ENCODE results near the gene ATG9B.

ATG9B gene

DNA sequence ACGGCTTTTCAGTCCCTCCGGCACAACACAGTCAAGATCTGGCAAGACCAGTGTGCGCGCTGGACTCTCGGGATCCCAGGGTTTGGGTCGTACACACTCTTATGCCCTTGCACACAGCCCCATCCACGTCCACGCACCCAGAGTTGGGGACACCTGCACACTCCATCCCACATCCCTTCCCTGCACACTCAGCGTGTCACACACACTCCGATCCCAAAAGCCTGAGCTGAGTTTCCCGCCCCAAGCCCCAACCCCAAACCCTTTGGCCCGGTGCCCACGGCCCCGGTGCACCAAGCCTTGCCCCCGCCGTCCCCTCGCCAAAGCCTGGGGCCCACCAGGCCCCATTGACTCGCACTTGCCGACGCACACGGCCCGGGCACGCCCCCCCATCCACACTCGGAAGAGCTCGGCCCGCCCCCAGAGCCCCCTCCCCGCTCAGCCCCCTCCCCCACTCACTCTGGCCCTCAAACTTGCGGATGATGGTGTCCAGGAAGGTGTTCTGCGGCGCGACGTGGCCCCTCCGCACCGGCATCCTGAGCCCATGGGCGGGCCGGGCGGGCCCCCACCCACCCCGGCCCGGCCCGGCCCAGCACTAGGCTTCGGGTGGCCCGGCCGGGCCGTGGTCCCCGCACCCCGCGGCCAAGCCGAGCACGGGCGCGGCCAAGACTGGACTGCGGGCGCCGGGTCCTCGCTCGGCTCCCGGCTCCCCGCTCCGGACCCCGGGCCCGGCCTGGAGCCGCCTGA lies 46.7 kb downstream of the ATG9B start:
- DNase-seq = no peak

DNA sequence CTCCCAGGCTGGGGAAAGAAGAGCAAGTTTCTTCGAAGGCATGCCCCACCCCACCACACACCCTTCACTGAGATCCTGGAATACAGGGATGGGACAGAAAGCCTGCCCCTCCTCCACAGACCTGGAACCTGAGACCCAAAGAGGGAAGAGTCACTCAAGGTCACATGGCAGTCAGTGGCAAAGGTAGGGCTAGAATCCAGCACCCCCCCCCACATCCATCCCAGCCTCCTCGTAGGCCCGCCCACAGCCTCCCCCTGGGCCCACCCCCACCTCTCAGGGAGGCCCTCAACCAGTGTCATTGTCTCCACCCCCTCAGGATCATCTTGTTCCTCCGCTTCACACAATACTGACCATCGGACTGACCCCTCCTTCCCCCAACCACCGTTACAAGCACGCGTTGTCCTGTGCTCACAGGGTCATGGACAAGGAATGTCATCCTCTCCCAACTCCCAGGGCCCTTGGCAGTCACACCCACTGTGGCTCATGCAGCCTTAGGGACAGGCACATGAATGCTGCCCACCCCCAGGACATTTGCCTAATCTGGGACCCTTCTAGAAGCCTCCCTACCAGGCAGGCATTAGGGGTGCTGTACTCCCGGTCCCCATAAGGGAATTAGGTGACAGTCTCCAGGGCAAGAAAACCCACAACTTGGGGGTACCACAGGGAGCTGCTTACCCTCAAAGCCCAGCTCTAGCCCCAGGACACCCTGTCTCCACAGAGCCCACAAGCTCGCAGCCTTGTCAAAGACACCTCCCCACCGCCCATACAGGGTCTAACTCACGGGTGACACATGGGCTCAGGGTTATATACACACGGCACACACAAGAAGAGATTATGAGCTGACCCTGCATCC lies 47.5 kb downstream of the ATG9B start:
- no peak for DNase-seq

DNA sequence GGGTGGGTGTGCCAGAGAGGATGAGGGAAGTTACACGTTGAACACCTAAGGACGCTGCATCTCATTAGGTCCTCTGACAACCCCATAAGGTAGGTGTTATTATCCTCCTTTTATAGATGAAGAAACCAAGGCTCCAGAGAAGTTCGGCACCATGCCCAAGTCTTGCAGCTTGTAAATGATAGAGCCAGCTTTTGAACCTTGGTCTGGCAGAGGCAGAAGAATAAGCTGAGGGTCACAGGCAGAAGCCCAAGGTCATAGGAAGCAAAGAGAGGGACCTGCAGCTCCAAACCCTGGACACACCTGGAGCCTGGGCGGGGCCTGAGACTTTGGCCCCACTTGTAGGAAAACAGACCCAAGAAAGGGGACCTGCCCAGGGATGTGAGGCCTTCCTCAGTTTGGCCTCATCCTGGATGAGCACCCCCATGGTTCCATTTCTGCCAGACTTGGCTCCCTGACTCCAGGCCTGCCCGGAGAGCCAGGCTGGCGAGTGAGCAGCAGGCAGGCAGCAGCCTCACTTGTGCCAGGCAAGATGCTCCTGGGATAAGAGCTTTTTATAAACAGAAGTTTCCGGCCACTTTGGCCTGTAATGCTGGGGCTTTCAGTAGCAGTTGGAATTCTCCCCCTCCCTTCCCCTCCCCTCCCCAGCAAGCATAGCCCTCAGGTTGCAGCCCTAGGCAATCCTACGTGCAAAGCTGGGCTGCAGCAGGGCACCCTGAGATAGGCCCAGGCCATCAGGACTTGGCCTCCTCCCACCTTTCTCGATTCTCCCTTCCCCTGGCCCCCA lies 48.6 kb downstream of the ATG9B start:
- no peak for DNase-seq

DNA sequence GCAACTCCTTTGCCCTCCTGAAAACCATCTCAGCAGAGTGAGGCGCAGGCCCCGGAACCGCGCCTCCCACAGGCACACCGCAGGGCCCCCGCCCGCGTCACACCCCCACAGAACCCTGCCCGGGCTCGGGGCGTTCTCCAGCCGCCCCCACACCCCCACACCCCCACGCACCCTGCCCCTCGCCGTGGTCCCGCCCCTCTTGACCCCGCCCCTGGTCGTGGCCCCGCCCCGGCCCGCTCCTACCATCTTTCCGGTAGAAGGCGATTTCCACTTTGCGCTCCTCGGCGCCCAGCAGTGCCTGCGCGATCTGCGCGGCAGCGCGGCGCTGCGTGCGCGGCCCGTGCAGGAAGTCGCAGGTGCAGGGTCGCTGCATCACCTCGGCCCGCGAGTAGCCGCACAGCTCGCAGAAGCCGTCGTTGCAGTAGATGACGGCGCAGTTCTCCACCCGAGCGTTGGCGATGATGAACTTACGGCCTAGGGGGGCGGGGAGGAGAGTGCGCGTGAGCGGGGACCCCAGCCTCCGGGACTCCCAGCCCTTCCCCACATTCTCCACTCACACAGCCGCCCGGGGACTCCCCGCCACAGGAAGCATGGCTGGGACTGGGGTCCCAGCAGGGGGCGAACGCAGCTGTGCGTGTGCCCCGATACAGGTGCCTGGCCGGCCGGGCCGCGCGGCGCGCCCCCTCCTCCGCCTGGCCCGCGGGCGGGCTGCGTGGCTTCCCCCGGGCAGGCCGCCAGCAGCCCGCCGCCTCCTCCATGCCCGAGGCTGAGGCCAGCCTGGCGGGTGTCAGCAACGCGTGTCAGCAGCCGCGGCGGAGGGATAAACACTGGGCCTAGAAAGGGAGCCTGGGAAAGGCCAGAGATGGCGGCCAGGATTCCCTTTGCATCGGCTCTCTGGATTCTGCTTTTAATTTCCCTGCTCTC lies 49.6 kb downstream of the ATG9B start:
- DNase-seq = peak; percentile 80 to 81

DNA sequence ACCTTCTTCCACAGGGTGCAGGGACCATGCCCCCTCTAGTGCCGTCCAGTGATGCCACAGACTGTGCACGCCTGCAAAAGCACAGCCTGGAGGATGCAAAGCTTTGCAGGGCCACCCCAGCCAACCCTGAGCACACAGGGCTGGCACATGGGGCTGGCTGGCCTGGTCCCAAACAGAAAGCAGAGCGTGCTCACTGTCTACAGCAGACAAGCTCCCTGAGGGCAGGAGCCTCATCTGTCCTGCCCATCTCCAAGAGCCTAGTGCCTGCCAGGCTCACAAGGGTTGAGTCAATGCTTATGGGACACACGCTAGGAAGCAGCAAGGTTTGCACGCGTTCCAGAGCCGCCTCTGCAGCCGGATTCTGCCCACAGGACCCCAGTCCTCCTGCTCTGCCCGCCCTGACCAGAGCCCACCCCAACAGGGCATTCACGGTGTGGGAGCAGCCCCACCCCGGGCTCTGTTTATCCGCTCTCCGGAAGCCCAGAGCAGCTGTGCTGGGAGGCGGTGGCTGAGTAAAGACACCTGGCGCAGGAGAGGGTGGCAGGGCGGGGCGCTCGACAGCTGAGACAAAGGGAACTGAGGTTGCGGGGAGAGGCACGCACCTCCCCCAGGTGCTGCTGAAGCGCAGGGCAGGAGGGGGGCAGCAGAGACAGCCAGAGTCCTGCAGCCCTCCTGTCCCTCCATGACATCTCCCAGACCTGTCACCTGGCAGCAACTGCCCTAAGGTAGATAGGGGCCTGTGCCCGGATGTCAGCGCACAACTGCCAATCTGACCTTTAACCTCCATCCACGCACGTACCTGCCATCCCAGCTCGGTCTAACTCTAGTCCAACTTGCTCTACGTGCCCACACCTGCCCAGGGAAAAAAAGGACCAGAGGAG lies 50.5 kb downstream of the ATG9B start:
- no peak for DNase-seq

DNA sequence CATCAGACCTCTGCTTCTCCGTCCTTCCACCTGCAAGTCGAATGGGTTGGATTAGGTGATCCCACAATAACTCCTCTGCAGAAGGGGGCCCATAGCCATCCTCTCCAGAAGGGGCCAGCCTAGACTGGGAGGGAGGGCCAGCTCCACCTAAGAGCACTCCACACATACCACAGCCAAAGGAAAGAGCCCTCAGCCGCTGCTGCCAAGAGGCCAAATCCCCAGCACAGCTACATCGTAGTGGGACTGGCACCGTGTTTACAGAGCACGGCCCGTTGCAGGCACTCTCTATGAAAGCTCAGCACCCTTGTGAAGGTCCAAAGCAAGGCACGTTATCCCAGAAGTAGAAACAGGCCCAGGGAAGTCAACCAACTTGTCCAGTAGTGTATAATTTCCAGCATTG lies 51.6 kb downstream of the ATG9B start:
- DNase-seq = no peak

DNA sequence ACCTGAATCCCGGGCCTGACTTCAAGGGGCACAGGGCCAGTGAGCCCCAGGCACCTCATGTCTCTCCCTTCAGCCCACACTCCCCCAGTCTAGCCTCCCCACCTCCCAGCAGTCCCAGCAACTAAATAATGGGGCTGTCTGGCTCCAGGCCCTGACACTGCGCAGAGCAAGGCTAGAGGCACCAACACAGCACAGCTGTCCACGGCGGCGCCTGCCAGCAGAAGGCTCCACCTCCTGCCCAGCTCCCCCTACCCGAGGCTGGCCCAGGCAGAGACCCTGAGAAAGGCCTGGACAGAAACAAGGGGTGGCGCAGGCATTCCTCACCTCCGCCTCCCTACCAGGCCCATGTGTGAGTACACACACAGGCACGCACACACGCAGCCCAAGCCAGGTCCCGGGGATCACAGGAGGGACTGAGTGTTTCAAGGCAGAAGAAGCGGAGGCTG lies 52.2 kb downstream of the ATG9B start:
- no peak for DNase-seq

DNA sequence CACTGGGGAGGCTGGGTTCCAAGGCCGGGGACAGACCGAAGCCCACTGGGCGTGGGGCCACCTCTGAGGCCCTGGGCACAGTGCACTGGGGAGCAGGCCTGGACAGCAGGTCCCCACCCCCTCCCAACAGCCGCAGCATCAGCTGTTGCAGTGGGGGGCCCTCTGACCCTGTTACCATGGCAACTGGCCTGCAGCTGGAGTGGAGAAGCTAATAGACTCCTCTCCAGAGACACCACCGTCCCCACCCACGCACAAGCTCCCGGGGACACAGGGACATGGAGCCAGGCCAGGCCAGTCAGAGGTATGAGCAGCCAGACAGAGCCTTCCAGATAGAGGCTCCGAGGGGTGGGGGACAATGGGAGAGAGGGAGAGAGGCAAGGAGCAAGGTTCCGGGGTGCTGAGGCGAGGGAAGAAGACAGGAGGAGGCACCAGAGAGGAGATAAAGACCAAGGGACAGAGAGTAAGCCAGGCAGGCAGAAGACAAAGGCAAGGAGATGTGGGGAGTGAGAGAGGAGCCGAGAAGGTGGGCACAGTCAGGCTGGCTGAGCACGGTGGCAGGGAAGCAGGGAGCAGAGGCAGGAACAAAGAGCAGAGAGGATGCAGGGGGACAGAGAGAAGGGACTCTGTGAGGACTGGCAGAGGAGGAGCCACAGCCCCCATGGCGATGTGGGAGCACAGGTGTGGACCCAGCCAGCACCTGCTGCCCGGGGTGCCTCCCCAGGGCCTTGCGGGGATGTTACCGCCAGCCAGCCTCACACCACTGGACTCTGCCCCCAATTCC lies 52.9 kb downstream of the ATG9B start:
- no peak for DNase-seq

DNA sequence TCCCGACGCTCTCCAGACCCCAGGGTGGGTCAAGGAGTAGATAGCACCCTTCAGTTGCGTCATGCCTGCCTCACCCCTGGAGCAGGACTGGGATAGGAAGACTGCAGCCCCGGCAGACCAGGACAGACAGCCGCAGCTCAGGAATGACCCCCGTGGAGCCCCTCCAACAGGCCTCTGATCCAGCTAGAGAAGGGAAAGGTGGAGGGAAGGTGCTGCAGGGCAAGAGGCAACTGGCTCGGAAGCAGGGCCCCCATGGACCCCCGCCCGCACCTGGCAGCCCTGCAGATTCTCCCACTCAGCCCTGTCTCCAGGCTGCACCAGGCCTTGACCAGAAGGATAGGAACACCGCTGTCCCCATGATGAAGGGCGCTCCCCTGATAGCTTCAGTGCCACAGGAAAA lies 53.9 kb downstream of the ATG9B start:
- no peak for DNase-seq

DNA sequence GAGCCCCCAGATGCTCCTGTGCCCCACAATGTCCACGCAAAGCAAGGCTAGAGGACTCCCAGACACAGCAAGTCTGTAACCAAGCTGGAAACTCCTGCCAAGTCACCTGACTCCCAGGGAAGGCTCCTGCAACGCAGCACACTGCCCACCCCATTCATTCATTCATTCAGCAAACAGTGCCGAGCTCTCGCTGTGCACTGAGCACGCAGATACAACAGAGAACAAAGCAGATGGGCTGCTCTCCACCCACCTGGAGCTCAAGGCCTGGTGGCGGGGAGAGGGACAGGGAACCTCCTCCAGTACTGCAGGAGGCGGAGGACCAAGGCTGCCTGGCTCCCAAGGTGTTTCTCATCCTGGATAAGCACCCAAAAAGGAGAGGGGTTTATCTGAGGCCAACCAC lies 54.8 kb downstream of the ATG9B start:
- DNase-seq = no peak

DNA sequence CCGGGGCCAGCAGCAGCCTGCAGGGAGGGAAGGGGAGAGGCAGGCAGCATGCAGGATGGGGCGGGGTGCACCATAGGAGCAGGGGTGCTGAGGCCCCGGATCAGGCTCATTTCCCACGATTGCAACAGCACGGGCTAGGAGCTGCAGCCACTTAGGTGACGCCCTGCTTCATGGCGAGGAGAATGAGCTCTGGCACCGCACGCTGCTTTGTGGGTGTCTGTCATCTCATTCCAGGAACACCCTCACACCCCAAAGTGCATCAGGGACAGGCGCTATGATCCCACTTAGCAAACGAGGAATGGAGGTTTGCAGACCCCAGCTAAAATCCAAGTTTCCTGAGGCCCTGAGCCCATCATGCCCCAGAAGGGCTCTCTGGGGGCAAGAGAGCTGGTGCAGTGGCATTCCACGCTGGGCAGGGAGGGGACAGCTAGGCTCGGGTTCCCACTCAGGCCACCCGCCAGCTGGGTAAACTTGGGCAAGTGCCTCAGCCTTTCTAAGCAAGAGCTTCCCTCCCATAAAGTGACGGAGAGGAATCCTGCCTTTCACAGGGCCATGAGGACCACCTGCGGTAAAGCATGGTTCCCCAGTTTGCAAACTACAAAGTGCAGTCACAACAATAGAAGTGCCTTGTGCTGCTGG lies 55.4 kb downstream of the ATG9B start:
- DNase-seq = no peak

DNA sequence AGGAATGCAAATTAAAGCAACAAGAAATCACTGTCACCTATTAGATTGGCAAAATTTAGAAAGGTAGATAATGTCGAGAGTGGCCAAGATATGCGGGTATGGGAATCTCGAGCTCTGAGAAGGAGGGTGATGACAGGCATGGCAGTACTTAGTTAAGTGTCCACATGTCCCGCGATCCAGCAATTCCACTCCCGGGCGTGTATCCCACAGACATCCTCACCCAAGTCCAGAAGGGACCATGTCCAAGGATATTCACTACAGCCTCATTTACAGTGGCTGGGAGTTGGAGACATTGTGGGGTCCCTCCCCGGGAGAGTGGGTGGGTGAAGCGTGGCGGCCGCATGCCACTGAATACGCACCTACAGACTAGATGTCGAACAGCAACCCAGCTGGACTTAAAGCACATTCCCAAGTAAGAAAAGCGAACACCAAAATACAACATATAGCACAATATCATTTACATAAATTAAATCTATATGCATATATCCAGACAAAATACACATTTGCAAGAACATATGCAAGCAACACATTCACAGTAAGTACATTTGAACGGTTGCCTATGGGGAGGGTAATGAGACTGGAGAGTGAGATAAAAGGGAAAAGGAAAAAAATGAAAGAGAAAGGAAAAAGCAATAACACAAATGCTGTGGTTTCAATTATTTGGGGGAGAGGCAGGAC lies 56.1 kb downstream of the ATG9B start:
- no peak for DNase-seq

DNA sequence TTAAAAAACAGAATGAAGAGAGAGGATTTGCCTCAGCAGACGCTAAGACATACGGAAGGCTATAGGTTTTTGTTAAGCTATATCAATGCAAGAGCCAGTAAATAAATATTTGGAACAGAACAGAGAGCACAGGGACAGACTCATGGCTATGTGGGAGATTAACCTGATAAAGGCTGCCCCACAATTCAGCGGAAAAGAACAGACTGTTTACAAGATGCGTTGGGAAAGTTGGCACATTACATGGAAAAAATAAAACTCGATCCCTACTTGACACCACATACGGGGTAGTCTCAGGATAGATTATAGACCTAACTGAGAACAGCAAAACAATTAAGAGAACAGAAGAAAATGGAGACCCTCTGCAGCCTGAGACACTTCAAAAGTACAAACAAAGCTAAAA lies 56.9 kb downstream of the ATG9B start:
- no peak for DNase-seq

DNA sequence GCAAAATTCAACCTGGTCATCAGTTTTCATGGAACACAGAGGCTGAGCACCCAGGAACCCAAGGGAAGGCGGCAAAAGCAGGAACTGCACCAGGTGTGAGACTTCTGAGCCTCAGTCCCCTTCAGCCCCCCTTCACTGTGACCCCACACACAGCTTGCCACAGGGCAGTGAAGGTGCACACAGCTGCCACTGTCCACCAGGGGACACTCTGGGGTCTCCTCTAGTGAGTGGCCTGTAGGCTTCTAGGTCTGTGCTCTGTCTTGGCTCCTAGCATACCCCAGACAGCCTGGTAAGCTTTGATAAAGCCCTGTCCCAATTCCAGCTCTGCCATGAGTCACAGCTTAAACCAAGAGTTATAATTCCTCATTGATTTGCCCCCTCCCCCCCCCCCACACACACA lies 58.3 kb downstream of the ATG9B start:
- no peak for DNase-seq

DNA sequence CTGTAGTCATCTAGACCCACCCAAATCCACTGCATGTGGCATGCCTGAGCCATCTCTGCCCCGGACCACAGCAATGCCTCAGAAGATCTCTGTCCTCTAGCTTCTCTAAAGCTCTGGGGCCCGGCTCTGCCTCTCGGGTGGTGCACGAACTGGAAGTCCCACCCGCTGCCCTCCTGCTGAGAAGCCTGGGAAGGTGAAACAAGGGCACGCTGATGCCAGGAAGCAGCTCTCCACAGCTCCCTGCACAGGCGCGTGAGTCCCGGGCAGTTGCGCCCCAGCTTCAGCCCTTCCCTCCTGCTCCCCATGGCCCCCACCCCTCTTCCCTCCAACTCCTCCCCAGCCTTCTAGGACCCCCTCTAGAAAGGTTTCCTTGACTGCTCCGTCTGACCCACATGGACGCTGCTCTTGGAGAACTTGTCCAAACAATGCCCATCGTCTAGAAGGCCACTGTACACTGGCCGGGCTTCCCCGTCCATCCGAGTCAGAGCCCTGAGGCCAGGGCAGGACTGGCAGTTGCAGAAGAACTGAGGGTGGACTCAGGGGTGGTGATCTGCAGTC lies 58.9 kb downstream of the ATG9B start:
- no peak for DNase-seq

All from activated CD4-positive, alpha-beta T cell treated with anti-CD3 and anti-CD28 coated beads, Interleukin-2, amount 50 U/mL, for 48 hours (primary cell).